ENCODE data around the gene NFATC3. TPM values are rescaled to one million over a fixed set of nuclear protein-coding genes. Genes with fewer than 3 reads are reported as not detected.

Gene NFATC3
- total RNA-seq (2021): 31.6 and 33.0 TPM in 2 replicates
- long read RNA-seq, full-length matches to known transcripts: 18 of 47 reads
- long read RNA-seq, partial matches to known transcripts: 11 of 47 reads
- long read RNA-seq, other reads (novel, unspliced or antisense): 18 of 47 reads

- H3K23ac ChIP-seq (ENCODE audit: insufficient read length, low read depth, low read length): no peak within 1 kb of the TSS
- H2BK120ac ChIP-seq (ENCODE audit: low read depth, low read length, poor library complexity, severe bottlenecking): no peak within 1 kb of the TSS
- H2AFZ ChIP-seq (ENCODE audit: low read length): no peak within 1 kb of the TSS
- H3K9me3 ChIP-seq (ENCODE audit: control insufficient read depth, low read depth, low read length): no peaks in the 10 kb centered on the region
- peak within 1 kb of the TSS; percentile 92 for H3K4me2 ChIP-seq (ENCODE audit: insufficient read depth, insufficient read length, low read length)
- H3K27ac ChIP-seq (ENCODE audit: insufficient read length, low read depth, low read length): peak within 1 kb of the TSS; percentile 53
- no peak within 1 kb of the TSS for H2BK20ac ChIP-seq (ENCODE audit: low read depth, low read length, poor library complexity, severe bottlenecking)
- TF ChIP-seq CTCF (conservative IDR thresholded peaks at IDR 0.05): 0 out of 3 replicates have a peak, but pooled peaks have one; percentile 8
- Mint-ChIP-seq H3K9me3 (peaks cover 0 to 3% of the 10 kb centered on the region in 2 experiments; a peak in 1 of 5 replicates), H3K4me3 (peak within 1 kb of the TSS; percentile 99 to 100), H3K27ac (peak within 1 kb of the TSS; percentile 94 to 98 (median 97)), H3K27me3 (ENCODE audit: low read depth) (no peaks in the 10 kb centered on the region; the same call in 1 of the 2 replicates), H3K36me3 (ENCODE audit: insufficient read depth in 1 of 3, low read depth in 3 of 3) (peaks cover 0 to 2% (median 0%) of the 10 kb centered on the region in 3 experiments; a peak in 1 of 7 replicates), H3K4me1 (peaks cover 21 to 23% of the 10 kb centered on the region in 2 experiments)
- peak within 1 kb of the TSS; percentile 78 for H3K18ac ChIP-seq (ENCODE audit: insufficient read length, low read depth, low read length)
- H4K91ac ChIP-seq (ENCODE audit: insufficient read length, low read depth, low read length): no peak within 1 kb of the TSS
- no CpG with 5 or more reads among the region's 104 CpGs for WGBS (ENCODE audit: extremely low coverage, insufficient read length, low lambda C conversion rate)
- no peak within 1 kb of the TSS for H2AK5ac ChIP-seq (ENCODE audit: insufficient read length, low read length)
- H3K9ac ChIP-seq (ENCODE audit: extremely low read depth, insufficient read length, low read length): peak within 1 kb of the TSS; percentile 67
- no peak within 1 kb of the TSS for H3K56ac ChIP-seq (ENCODE audit: insufficient read length, low read depth, low read length)
- H3K27me3 ChIP-seq (ENCODE audit: insufficient read depth, low read length): no peaks in the 10 kb centered on the region
- H4K8ac ChIP-seq (replicated peaks; ENCODE audit: insufficient read length, low read depth, low read length): no peak within 1 kb of the TSS
- H2BK15ac ChIP-seq (ENCODE audit: low read depth, low read length): no peak within 1 kb of the TSS
- H4K5ac ChIP-seq (ENCODE audit: insufficient read length, low read depth, low read length): no peak within 1 kb of the TSS
- DNase-seq: peak; percentile 37
- H3T11ph ChIP-seq (ENCODE audit: low read length): no peak within 1 kb of the TSS
- H4K20me1 ChIP-seq (ENCODE audit: control insufficient read depth, insufficient read depth, insufficient read length): no peaks in the 10 kb centered on the region
- H3K79me2 ChIP-seq (ENCODE audit: insufficient read depth, low read length): peaks cover 11% of the 10 kb centered on the region; the same call in 1 of the 2 replicates
- no peak within 1 kb of the TSS for H2BK12ac ChIP-seq (ENCODE audit: insufficient read length, low read depth, low read length)
- peaks cover 12% of the 10 kb centered on the region for H3K23me2 ChIP-seq (ENCODE audit: insufficient read length, low read depth, low read length, poor library complexity, severe bottlenecking)
- no peak within 1 kb of the TSS for H2BK5ac ChIP-seq (ENCODE audit: insufficient read length, low read length)
- H3K4ac ChIP-seq (ENCODE audit: low read depth, low read length): no peak within 1 kb of the TSS
- no peaks in the 10 kb centered on the region; the same call in 1 of the 2 replicates for H3K4me1 ChIP-seq (ENCODE audit: insufficient read depth, low read length)
- no peaks in the 10 kb centered on the region for H3K79me1 ChIP-seq (ENCODE audit: insufficient read depth, low read depth, low read length, poor library complexity, severe bottlenecking)
- H3K14ac ChIP-seq (ENCODE audit: insufficient read depth, low read length): peak within 1 kb of the TSS; percentile 87
Observed at GRCh38 chr16:68085259-68086071, at the start of gene NFATC3. Gene NFATC3, plus strand, starts transcription at chr16:68085370. Its CDS starts 312 bp downstream, at chr16:68085682.
